GM12878 (cell line): ENCODE results near the gene SERTAD2. TPM values are rescaled to one million over a fixed set of nuclear protein-coding genes. Genes with fewer than 3 reads are reported as not detected.

ENCODE experiments used
- ATF7 ChIP-seq: fragments of 450-650 bp; IDR thresholded peaks from 2 replicates; pipeline ENCODE4 v1.6.1; 2016; ENCODE audit warnings: low read depth, mild to moderate bottlenecking
- BRCA1 ChIP-seq: IDR thresholded peaks from 2 replicates; pipeline ENCODE4 v1.6.1; 2011; ENCODE audit warnings: low read depth, low read length, improper control_type of control experiment
- CEBPB ChIP-seq, 2 experiments: fragments of 150-350 bp in 1 of 2; IDR thresholded peaks; 2 replicates each; pipeline ENCODE4 v1.6.1; 2012 to 2014; ENCODE audit warnings: low read depth in 2 of 2, low read length in 2 of 2, borderline replicate concordance in 1 of 2, inconsistent platforms in 1 of 2
- CHD2 ChIP-seq: IDR thresholded peaks from 2 replicates; pipeline ENCODE4 v1.6.1; 2011; ENCODE audit warnings: low read depth, low read length, improper control_type of control experiment, borderline replicate concordance
- ETV6 ChIP-seq, 2 experiments: fragments of 450-650 bp in 1 of 2; IDR thresholded peaks in 1 of 2; conservative IDR thresholded peaks in 1 of 2; 2 replicates each; pipeline ENCODE4 v1.6.1; 2014; ENCODE audit warnings: antibody characterized with exemption in 1 of 2, borderline replicate concordance in 1 of 2, low read depth in 1 of 2, mild to moderate bottlenecking in 1 of 2, moderate library complexity in 1 of 2
- FOXM1 ChIP-seq: IDR thresholded peaks from 2 replicates; pipeline ENCODE4 v1.6.1; 2012; ENCODE audit warnings: low read depth, mild to moderate bottlenecking, inconsistent platforms, low read length, moderate library complexity
- GATAD2B ChIP-seq: fragments of 450-650 bp; conservative IDR thresholded peaks from 2 replicates; pipeline ENCODE4 v1.6.1; 2017; ENCODE audit warnings: low read depth, mild to moderate bottlenecking, moderate library complexity
- JUND ChIP-seq: IDR thresholded peaks from 2 replicates; pipeline ENCODE4 v1.6.1; 2012; ENCODE audit warnings: low read depth, mild to moderate bottlenecking, low read length, improper control_type of control experiment, moderate library complexity
- KDM1A ChIP-seq: fragments of 200-600 bp; sonication (generic); IDR thresholded peaks from 2 replicates; pipeline ENCODE4 v1.6.1; 2016; ENCODE audit warnings: borderline replicate concordance
- MEF2A ChIP-seq: IDR thresholded peaks from 2 replicates; pipeline ENCODE4 v1.6.1; 2011; ENCODE audit warnings: low read depth, mild to moderate bottlenecking, low read length, moderate library complexity; ENCODE audit not compliant: insufficient read depth
- MYB ChIP-seq: fragments of 150-350 bp; IDR thresholded peaks from 2 replicates; pipeline ENCODE4 v1.6.1; 2014; ENCODE audit warnings: mild to moderate bottlenecking, low read depth, low read length, borderline replicate concordance
- NFXL1 ChIP-seq: fragments of 450-650 bp; IDR thresholded peaks from 2 replicates; pipeline ENCODE4 v1.6.1; 2017; ENCODE audit warnings: antibody characterized with exemption, mild to moderate bottlenecking, borderline replicate concordance
- NFYB ChIP-seq: IDR thresholded peaks from 2 replicates; pipeline ENCODE4 v1.6.1; 2011; ENCODE audit warnings: low read depth, mild to moderate bottlenecking, low read length, improper control_type of control experiment, moderate library complexity; ENCODE audit not compliant: insufficient read depth
- RAD21 ChIP-seq: IDR thresholded peaks from 2 replicates; pipeline ENCODE4 v1.6.1; 2011; ENCODE audit warnings: mild to moderate bottlenecking, low read depth, low read length, moderate library complexity; ENCODE audit not compliant: insufficient read depth
- RAD51 ChIP-seq: fragments of 450-650 bp; IDR thresholded peaks from 2 replicates; pipeline ENCODE4 v1.6.1; 2016; ENCODE audit warnings: moderate library complexity, mild to moderate bottlenecking, inconsistent platforms
- SMAD5 ChIP-seq: IDR thresholded peaks from 2 replicates; pipeline ENCODE4 v1.6.1; 2016; ENCODE audit warnings: antibody characterized with exemption, low read depth
- TCF7 ChIP-seq: IDR thresholded peaks from 2 replicates; pipeline ENCODE4 v1.6.1; 2014; ENCODE audit warnings: antibody characterized with exemption, borderline replicate concordance
- ZNF622 ChIP-seq: fragments of 450-650 bp; IDR thresholded peaks from 2 replicates; pipeline ENCODE4 v1.6.1; 2017; ENCODE audit warnings: mild to moderate bottlenecking, inconsistent platforms
- polyA plus RNA-seq, 11 experiments: library from polyadenylated mRNA; depleted of rRNA in 4 of 11; unstranded in 6 of 11; stranded (reverse) in 5 of 11; fragments of >200 nt; fragmentation: Nextera tagmentation in 4 of 11; fragmentation: Illumina TruSeq in 1 of 11; extraction: Ambion mirVana in 4 of 11; extraction: Trizol in 1 of 11; gene quantifications; 1 replicate in 1 of 11; 2 replicates in 10 of 11; pipeline versions ENCODE4 v1.2.1 to v1.2.3, GENCODE V29; 2011 to 2016; ENCODE audit warnings: inconsistent platforms in 2 of 11, missing spikeins in 2 of 11, low read depth in 1 of 11
- total RNA-seq, 4 experiments: library from RNA; depleted of rRNA in 3 of 4; stranded (reverse); fragments of >200 nt in 3 of 4; fragmentation: Illumina TruSeq in 1 of 4; extraction: Trizol in 1 of 4; gene quantifications; 2 replicates each; pipeline versions ENCODE4 v1.2.1 to v1.2.3, GENCODE V29; 2013 to 2021
- TF ChIP-seq, protein P1 (sequence below): fragments of 450-650 bp; IDR thresholded peaks from 2 replicates; pipeline ENCODE4 v1.6.1; 2016; ENCODE audit warnings: mild to moderate bottlenecking
- TF ChIP-seq, protein P2 (sequence below): fragments of 450-650 bp; IDR thresholded peaks from 2 replicates; pipeline ENCODE4 v1.6.1; 2014; ENCODE audit warnings: mild to moderate bottlenecking
- TF ChIP-seq, protein P3 (sequence below): IDR thresholded peaks from 2 replicates; pipeline ENCODE4 v1.6.1; 2011; ENCODE audit warnings: mild to moderate bottlenecking, low read depth, low read length, moderate library complexity; ENCODE audit not compliant: insufficient replicate concordance
- TF ChIP-seq, protein P4 (sequence below): fragments of 450-650 bp; IDR thresholded peaks from 2 replicates; pipeline ENCODE4 v1.6.1; 2017; ENCODE audit warnings: mild to moderate bottlenecking, low read depth, inconsistent platforms; ENCODE audit not compliant: poor library complexity, severe bottlenecking
- TF ChIP-seq, protein P5 (sequence below): IDR thresholded peaks from 2 replicates; pipeline ENCODE4 v1.6.1; 2011; ENCODE audit warnings: low read depth, low read length, improper control_type of control experiment, borderline replicate concordance

The SERTAD2 gene
- total and polyA plus RNA-seq, 10 of the 15 experiments (the other 5 are each of a cell fraction or from before 2014, with no cell fraction given), result 7.9 to 28.7 (median 20.1) TPM

DNA sequence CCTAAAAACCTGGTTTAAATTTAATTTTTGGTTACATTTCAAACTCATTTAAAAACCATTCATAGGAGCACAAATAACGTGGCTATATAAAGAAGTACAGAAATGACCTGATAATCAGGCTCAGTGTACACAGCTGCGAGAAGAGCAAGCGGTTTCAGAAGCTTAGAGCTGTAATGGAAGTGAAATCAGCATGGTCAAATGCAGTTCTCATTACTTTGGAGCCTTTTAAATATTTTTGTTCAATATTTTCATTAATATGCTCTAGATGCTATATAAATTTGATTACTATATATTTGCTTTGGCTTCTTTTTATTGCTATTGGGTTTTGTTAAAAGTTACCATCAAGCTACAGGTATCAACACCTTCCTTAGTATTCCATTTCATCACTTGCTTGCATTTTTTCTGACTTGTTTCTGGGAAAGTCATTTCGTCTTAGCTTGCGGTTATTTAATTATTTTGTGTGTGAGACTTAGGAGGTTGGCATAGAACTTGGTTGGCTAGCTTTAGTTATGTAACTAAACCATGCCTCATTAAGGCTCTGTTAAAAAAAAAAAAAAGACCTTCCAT lies 70.9 kb downstream of the SERTAD2 start (continued):
- TF ChIP-seq FOXM1 (peak; percentile 78; the same call in 1 of the 2 replicates), ETV6 (conservative IDR thresholded peaks at IDR 0.05 in 1 of 2, IDR thresholded peaks at IDR 0.05 in 1 of 2; ENCODE audit: borderline replicate concordance in 1 of 2, low read depth in 1 of 2) (no peak), TCF7 (no peak), BRCA1 (no peak), JUND (no peak), ZNF622 (no peak), GATAD2B (no peak), NFYB (no peak), RAD51 (no peak), ATF7 (peak; percentile 69), CEBPB (IDR thresholded peaks at IDR 0.05; ENCODE audit: borderline replicate concordance in 1 of 2, low read depth in 2 of 2, low read length in 2 of 2) (no peak), KDM1A (no peak), SMAD5 (no peak), NFXL1 (no peak), MEF2A (peak; percentile 91), MYB (no peak), CHD2 (no peak), RAD21 (no peak)
- TF ChIP-seq, protein P1, sequence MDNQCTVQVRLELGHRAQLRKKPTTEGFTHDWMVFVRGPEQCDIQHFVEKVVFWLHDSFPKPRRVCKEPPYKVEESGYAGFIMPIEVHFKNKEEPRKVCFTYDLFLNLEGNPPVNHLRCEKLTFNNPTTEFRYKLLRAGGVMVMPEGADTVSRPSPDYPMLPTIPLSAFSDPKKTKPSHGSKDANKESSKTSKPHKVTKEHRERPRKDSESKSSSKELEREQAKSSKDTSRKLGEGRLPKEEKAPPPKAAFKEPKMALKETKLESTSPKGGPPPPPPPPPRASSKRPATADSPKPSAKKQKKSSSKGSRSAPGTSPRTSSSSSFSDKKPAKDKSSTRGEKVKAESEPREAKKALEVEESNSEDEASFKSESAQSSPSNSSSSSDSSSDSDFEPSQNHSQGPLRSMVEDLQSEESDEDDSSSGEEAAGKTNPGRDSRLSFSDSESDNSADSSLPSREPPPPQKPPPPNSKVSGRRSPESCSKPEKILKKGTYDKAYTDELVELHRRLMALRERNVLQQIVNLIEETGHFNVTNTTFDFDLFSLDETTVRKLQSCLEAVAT, result 0 out of 2 replicates have a peak, but pooled peaks have one; percentile 6
- TF ChIP-seq, protein P2, sequence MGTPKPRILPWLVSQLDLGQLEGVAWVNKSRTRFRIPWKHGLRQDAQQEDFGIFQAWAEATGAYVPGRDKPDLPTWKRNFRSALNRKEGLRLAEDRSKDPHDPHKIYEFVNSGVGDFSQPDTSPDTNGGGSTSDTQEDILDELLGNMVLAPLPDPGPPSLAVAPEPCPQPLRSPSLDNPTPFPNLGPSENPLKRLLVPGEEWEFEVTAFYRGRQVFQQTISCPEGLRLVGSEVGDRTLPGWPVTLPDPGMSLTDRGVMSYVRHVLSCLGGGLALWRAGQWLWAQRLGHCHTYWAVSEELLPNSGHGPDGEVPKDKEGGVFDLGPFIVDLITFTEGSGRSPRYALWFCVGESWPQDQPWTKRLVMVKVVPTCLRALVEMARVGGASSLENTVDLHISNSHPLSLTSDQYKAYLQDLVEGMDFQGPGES, result no peak
- TF ChIP-seq, protein P3, sequence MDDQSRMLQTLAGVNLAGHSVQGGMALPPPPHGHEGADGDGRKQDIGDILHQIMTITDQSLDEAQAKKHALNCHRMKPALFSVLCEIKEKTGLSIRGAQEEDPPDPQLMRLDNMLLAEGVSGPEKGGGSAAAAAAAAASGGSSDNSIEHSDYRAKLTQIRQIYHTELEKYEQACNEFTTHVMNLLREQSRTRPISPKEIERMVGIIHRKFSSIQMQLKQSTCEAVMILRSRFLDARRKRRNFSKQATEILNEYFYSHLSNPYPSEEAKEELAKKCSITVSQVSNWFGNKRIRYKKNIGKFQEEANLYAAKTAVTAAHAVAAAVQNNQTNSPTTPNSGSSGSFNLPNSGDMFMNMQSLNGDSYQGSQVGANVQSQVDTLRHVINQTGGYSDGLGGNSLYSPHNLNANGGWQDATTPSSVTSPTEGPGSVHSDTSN, result no peak
- TF ChIP-seq, protein P4, sequence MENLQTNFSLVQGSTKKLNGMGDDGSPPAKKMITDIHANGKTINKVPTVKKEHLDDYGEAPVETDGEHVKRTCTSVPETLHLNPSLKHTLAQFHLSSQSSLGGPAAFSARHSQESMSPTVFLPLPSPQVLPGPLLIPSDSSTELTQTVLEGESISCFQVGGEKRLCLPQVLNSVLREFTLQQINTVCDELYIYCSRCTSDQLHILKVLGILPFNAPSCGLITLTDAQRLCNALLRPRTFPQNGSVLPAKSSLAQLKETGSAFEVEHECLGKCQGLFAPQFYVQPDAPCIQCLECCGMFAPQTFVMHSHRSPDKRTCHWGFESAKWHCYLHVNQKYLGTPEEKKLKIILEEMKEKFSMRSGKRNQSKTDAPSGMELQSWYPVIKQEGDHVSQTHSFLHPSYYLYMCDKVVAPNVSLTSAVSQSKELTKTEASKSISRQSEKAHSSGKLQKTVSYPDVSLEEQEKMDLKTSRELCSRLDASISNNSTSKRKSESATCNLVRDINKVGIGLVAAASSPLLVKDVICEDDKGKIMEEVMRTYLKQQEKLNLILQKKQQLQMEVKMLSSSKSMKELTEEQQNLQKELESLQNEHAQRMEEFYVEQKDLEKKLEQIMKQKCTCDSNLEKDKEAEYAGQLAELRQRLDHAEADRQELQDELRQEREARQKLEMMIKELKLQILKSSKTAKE, result peak; percentile 60
- TF ChIP-seq, protein P5, sequence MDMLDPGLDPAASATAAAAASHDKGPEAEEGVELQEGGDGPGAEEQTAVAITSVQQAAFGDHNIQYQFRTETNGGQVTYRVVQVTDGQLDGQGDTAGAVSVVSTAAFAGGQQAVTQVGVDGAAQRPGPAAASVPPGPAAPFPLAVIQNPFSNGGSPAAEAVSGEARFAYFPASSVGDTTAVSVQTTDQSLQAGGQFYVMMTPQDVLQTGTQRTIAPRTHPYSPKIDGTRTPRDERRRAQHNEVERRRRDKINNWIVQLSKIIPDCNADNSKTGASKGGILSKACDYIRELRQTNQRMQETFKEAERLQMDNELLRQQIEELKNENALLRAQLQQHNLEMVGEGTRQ, result no peak
